HL-60/S4 treated with retinoic acid at 250 ng/mL for 4 days and 3 days (cell line): ENCODE measurements around the gene SMCO1.
"Not testable (repeated sequence)": the region's sequence is repeated elsewhere in the genome, so short reads cannot be mapped to it uniquely, and the experiment has no call there.

Experiments used
- in situ Hi-C: fragments of 300-500 bp; cut with MboI; formaldehyde crosslinking; loops from 2 replicates; pipeline ENCODE4 v1.7.0; 2022; ENCODE audit warnings: low sequenced_read_pairs

SMCO1 gene

DNA sequence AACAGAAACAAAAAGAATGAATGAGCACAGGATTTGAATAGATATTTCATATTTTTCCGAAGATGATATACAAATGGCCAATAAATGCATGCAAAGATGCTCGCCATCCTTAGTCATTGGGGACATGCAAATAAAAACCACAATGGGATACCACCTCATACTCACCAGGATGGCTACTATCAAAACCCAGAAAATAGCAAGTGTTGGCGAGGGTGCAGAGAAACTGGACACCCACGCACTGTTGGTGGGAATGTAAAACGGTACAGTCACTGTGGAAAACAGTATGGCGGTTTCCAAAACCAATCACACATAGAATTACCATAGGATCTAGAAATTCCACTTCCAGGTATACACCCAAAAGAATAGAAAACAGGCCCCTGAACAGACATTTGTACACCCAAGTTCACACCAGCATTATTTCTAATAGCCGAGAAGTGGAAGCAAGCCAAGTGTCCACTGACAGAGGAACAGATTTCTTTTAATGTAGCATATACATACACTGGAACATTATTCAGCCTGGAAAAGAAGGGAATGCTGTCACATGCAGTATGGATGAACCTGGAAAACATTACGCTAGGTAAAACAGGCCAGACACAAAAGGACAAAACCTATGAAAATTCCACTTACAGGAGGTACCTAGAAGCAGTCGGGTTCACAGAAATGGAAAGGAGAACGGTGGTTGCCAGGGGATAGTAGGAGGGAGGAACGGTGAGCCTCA is 15.2 kb downstream of the SMCO1 start:
- in situ Hi-C loops, result loop anchor here (25.0 kb wide), 1 partner anchor 438 kb away; no protein-coding TSS in a partner anchor

DNA sequence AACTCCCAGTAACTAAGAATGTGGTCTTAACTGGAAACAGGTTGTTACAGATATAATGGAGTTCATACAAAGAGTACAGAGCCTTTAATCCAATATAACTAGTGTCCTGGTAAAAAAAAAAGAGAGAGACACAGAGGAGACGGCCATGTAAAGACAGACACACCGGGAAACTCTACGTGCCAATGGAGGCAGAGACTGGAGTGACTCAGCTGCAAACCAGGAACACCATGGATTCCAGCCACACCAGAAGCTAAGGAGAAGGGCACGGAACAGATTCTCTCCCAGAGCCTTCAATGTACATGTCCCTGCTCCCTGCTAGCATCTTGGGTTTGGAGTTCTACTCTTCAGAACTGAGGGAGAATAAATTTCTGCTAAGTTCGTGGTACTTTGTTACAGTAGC is 16.1 kb downstream of the SMCO1 start:
- in situ Hi-C loops, result no loop called here

DNA sequence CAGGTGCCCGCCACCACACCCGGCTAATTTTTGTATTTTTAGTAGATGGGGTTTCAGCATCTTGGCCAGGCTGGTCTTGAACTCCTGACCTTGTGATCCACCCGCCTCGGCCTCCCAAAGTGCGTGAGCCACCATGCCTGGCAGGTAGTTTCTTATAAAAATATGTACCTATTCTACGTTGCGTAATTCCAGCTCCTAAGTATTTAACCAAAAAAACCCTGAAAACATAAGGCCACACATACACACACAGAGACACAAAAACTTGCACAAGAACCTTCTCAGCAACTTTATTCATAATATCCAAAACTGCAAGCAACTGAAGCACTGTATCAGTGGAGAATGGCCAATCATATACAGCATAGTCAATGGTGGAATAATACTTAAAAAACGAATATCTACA is 16.8 kb downstream of the SMCO1 start:
- in situ Hi-C loops, result no loop called here

DNA sequence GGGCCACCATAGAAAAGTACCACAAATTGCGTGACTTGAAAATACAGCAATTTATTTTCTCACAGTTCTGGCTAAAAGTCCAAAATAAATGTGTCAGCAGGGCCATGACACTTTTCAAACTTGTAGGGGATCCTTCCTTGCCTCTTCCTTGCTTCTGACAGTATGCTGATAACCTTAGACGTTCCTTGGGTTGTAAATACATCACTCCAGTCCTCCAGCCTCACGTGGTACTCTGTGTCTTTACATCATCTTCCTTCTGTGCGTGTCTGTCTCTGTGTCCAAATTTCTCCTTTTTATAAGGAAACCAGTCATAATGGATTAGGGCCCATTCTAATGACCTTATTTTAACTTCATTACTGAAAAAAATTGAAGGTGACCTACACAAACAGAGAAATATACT is 19.0 kb downstream of the SMCO1 start:
- in situ Hi-C loops, result no loop called here

DNA sequence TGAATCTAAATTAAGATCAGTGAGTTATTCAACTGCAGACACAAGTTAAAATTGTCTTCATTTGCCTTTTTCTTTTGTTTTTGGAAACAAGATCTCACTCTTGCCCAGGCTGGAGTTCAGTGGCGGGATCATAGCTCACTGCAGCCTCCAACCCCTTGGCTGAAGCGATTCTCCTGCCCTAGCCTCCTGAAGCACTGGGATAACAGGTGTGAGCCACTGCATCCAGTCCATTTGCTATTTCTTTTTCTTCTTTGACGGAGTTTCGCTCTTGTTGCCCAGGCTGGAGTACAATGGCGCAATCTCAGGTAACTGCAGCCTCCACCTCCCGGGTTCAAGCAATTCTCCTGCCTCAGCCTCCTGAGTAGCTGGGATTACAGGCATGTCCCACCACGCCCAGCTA is 21.9 kb downstream of the SMCO1 start:
- in situ Hi-C loops, result no loop called here

DNA sequence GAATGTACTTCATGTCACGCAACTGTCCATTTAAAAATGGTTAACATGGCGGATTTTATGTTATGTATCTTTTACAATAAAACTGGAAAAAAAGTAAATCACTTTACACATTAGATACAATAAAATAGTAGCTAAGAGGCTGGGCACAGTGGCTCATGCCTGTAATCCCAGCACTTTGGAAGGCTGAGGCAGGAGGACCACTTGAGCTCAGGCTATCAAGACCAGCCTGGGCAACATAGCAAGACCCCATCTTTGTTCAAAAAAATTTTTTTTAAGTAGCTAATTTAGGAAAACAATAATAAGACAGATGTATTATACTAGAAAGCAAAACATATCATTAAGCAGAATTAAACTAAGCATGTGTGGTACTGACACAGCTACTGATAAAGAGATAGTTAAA is 23.1 kb downstream of the SMCO1 start:
- in situ Hi-C loops, result no loop called here

DNA sequence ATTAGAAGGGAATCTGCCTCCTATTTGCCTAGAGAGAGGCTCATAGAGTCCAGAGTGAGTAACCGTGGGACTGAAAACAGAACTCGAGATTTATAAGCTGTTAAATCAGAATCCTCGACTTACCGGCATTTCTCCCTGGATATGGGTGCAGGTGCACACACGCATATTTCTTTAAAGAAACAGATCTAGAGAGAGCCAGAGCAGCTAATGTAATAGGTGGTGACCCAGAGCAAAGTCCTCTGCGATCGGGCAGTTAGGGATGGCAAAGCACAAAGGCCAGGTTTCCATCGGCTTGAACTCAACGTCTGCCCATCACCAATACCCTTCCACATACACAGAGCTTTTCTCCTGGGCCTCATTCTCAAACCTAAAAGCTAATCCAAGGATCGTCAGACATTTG is 25.4 kb downstream of the SMCO1 start:
- in situ Hi-C loops, result no loop called here

DNA sequence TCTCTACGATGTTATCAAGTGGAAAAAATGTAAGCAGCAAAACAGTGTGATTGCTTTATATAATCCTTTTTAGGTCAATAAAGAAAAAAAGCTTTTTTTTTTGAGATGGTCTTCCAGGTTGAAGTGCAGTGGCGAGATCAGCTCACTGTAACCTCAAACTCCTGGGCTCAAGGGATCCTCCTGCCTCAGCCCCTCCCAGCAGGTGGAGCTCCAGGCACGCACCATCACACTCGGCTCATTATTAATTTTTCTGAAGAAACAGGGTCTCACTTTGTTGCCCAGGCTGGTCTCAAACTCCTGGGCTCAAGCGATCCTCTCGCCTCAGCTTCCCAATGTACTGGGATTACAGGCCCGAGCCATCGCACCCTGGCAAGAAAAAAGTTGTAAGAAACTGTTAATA is 28.9 kb downstream of the SMCO1 start:
- in situ Hi-C loops, result no loop called here

DNA sequence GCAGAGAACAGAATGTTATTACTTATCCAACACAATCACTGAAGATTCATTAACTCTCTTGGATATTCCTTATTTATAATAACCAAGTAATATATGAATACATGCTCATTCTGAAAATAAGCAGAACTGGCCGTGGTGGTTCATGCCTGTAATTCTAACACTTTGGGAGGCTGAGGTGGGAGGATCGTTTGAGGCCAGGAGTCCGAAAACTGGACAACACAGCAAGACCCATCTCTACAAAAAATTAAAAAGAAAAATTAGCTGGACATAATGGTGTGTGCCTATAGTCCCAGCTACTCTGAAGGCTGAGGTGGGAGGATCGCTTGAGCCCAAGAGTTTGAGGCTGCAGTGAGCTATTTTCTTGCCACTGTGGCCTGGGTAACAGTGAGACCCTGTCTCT is 37.5 kb downstream of the SMCO1 start:
- in situ Hi-C loops, result no loop called here

DNA sequence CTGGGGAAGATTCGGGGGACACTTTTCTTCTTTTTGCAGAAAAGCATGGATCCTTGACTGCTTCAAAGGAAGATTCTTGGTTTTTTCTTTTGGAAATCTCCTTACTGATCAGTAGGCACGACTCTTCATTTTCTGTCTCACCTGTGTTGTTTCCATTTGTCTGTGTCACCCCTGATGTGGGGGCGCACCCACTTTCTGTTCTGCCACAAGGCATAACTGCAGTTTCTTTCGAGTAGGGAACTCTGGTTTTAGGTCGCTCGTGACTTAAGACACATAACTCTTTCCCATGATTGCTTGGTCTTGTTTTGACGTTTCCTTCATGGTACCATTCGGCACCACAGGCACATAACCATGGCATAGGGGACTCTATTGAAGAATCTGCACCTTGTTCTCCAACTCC is 42.9 kb downstream of the SMCO1 start:
- in situ Hi-C loops, result no loop called here

DNA sequence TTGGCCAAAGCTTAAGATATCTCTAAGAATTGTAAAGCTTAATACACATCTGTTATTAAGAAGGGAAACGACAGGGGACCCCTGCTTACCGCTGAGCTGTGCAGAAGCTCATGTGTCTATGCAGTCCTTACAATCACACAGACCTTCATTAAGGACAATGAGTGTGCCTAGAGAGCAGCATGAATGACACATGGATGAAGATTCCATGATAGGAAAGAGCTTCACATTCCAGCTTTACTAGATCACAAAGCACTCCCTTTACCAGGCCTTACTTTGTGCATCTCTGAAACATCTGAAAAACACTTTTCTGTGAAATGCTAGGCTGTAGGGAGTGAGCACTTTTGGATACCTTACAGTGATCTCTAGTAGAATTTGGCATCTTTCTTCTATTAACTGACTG is 43.6 kb downstream of the SMCO1 start:
- in situ Hi-C loops, result no loop called here

DNA sequence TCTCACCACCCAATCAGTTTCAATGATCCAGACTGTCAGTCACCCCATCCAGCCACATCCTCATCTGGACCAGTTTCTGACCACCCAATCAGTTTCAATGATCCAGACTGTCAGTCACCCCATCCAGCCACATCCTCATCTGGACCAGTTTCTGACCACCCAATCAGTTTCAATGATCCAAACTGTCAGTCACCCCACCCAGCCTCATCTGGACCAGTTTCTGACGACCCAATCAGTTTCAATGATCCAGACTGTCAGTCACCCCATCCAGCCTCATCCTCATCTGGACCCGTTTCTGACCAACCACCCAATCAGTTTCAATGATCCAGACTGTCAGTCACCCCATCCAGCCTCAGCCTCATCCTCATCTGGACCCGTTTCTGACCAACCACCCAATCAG is 45.0 kb downstream of the SMCO1 start:
- in situ Hi-C loops, result not testable (repeated sequence)

DNA sequence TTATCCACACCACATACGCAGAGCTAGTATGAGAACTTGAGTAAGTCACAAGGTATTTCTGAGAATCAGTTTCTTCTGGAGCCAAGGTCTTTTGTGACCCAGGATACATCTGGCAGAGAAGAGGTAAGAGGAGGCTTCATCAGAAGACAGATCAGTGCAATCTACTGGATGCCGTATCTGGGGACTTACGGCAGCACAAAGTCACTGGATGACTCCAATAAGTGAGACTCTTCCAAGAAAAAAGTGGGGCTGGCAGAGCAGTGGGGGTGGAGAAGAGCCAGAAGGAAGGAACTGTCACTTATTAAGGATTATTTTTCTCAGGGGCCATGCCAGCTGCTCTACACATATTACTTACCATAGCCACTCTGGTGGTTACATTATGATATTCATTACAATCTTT is 51.3 kb downstream of the SMCO1 start:
- in situ Hi-C loops, result no loop called here

DNA sequence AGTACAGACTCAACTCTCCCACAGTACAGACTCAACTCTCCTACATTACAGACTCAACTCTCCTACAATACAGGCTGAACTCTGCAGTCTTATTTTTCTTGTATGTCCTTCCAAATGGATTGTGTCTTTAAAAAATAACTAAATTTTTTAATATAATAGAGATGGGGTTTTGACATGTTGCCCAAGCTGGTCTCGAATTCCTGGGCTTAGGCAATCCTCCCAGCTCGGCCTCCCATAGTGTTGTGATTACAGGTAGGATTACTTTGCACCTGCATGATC is 51.7 kb downstream of the SMCO1 start:
- in situ Hi-C loops, result no loop called here

DNA sequence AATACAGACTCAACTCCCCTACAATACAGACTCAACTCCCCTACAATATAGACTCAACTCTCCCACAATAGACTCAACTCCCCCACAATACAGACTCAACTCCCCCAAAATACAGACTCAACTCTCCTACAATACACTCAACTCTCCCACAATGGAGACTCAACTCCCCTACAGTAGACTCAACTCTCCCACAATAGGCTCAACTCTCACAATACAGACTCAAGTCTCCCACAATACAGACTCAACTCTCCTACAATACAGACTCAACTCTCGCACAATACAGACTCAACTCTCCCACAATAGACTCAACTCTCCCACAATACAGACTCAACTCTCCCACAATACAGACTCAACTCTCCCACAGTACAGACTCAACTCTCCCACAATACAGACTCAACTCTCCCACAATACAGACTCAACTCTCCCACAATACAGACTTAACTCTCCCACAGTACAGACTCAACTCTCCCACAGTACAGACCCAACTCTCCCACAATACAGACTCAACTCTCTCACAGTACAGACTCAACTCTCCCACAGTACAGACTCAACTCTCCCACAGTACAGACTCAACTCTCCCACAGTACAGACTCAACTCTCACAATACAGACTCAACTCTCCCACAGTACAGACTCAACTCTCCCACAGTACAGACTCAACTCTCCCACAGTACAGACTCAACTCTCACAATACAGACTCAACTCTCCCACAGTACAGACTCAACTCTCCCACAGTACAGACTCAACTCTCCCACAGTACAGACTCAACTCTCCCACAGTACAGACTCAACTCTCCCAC is 52.3 kb downstream of the SMCO1 start:
- in situ Hi-C loops, result not testable (repeated sequence)

DNA sequence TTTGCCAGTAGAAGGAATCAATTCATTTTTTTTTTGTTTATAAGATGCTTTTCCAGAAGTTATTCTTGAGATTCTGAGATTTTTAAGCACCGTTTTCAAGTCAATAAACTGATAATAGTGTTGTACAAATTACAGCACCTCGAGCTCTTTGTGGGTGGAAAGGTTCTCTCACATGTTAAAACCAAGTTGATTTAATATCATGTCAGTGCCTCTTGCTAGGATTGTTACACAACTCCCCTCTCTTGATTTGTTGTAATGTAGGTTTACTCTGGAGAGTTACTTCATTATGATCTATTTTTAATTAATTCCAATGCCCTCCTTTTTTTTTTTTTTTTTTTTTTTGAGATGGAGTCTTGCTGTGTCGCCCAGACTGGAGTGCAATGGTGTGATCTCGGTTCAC is 57.1 kb downstream of the SMCO1 start:
- in situ Hi-C loops, result no loop called here

DNA sequence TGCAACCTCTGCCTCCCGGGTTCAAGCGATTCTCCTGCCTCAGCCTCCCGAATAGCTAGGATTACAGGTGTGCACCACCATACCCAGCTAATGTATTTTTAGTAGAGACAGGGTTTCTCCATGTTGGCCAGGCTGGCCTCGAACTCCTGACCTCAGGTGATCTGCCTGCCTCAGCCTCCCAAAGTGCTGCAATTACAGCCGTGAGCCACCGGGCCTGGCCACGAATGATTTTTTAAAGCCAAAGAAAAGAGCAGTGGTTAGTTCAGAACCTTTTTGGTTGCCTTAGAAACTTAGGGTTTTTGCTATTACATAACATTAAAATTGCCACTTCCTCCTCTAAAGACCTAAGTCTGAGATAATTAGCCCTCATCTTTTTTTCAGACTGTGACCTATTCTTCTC is 57.7 kb downstream of the SMCO1 start:
- in situ Hi-C loops, result not testable (repeated sequence)
